ENCODE measurements around the gene NDUFAF8. TPM values are rescaled to one million over a fixed set of nuclear protein-coding genes. Genes with fewer than 3 reads are reported as not detected.

Gene NDUFAF8
- total RNA-seq, 1 donor from 2014 or later = 39.7 TPM

GRCh38 chr17:81290230-81290629, 51.1 kb downstream of the NDUFAF8 start:
- no peaks in the 10 kb centered on the region for H3K27me3 Mint-ChIP-seq (ENCODE audit: low read depth)
- TF ChIP-seq CTCF (IDR thresholded peaks at IDR 0.05) = no peak
- H3K27ac Mint-ChIP-seq (ENCODE audit: unreplicated experiment) = no peak overlapping the region
- H3K36me3 Mint-ChIP-seq (ENCODE audit: low read depth) = peaks cover 5% of the 10 kb centered on the region
- H3K4me3 Mint-ChIP-seq (ENCODE audit: unreplicated experiment) = no peak overlapping the region
- H3K9me3 Mint-ChIP-seq (ENCODE audit: low read depth) = no peaks in the 10 kb centered on the region
- DNase-seq (ENCODE audit: low spot score) = no peak
- H3K4me1 Mint-ChIP-seq (ENCODE audit: low read depth) = peaks cover 35% of the 10 kb centered on the region

Other genes starting within 250 kb of the NDUFAF8 start
- 27.6 to 33.0 TPM (median 28.4 TPM) in 3 replicates for gene CHMP6, start 247.5 kb upstream of the NDUFAF8 start, total RNA-seq
- 28.9 to 43.6 TPM (median 29.5 TPM) in 3 replicates for gene BAIAP2, start 204.2 kb upstream of the NDUFAF8 start, total RNA-seq
- gene PVALEF, start 73.8 kb upstream of the NDUFAF8 start, total RNA-seq = not detected in 3 replicates
- 0.48 to 0.67 TPM (median 0.51 TPM) in 3 replicates for gene AATK, start 73.1 kb upstream of the NDUFAF8 start, total RNA-seq
- 8.2 to 9.6 TPM (median 8.5 TPM) in 3 replicates for gene CEP131, start 16.4 kb upstream of the NDUFAF8 start, total RNA-seq
- 27.1 to 29.0 TPM (median 27.6 TPM) in 3 replicates for gene TEPSIN, start 263 bp upstream of the NDUFAF8 start, total RNA-seq
- 115 to 147 TPM (median 116 TPM) in 3 replicates for gene SLC38A10, start 56.0 kb downstream of the NDUFAF8 start, total RNA-seq
- gene BAHCC1, start 156.1 kb downstream of the NDUFAF8 start, total RNA-seq = 20.6 to 32.3 TPM (median 22.7 TPM) in 3 replicates

Measured in chondrocyte (in vitro differentiated cells).